Iris pigment epithelial cell (primary cell): Measurements from ENCODE around the gene MAP2K7.

Experiments
- DNase-seq: peaks from one replicate; pipeline ENCODE4 v3.0.0-alpha.2; 2011; ENCODE audit warnings: low read depth

MAP2K7 gene

GRCh38 chr19:7885818-7886217 lies 17.9 kb upstream of the MAP2K7 start:
- no peak for DNase-seq

GRCh38 chr19:7887408-7888144 lies 16.1 kb upstream of the MAP2K7 start:
- DNase-seq: no peak

DNA sequence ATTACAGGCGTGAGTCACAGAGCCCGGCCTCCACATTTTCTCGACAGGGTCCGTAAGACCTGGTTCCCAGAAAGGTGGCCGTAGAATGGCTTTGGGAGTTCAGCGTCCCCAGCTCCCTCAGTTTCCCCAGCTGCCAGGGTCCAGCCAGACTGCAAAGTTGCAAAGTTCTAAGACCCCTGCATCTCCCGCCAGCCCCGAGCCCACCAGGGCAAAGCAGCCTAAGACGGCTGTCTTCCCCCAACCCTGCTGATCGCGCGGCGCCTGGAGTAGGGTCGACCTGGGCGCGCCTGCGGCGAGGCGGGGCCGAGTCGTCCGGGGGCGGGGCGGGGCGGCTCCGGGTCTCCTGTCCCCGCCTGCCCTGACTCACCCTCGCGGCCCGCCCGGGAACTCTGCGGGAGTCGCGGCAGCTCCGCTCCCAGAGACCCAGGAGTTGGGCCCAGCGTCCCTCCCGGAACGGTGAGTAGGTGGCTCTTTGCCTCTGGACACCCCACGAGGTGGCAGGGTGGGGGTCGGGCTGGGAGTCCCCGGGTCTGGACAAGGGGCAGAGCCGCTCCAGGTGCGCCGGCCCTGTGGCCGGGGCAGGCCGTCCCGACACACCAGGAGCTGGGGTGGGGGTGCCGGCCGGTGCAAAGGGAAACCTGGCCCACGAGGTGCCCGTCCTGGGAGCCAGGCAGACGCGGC lies 15.4 kb upstream of the MAP2K7 start, which contains the start of gene LRRC8E:
LRRC8E (plus strand) TSS at position 366 of the 681 bp plus-strand sequence. CDS start 7,094 bp downstream, outside the sequence.
- DNase-seq: peak; percentile 72

DNA sequence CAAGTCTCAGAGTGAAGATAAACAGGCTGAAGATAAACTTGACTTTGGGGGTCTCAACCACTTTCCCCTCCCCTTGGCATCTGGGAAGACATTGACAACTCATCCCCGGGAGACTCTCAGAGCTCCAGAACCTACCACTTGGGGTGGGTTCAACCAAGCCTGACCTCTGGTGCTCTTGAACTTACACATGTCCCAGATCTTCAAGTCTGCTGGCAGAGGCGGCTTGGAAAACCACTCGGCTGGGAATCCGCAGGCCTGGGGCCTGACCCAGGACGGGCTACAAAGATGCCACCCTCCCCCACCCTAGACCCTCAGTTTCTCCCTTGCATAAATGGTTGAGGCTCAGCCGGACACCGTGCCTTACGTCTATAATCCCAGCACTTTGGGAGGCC lies 14.9 kb upstream of the MAP2K7 start:
- no peak for DNase-seq

DNA sequence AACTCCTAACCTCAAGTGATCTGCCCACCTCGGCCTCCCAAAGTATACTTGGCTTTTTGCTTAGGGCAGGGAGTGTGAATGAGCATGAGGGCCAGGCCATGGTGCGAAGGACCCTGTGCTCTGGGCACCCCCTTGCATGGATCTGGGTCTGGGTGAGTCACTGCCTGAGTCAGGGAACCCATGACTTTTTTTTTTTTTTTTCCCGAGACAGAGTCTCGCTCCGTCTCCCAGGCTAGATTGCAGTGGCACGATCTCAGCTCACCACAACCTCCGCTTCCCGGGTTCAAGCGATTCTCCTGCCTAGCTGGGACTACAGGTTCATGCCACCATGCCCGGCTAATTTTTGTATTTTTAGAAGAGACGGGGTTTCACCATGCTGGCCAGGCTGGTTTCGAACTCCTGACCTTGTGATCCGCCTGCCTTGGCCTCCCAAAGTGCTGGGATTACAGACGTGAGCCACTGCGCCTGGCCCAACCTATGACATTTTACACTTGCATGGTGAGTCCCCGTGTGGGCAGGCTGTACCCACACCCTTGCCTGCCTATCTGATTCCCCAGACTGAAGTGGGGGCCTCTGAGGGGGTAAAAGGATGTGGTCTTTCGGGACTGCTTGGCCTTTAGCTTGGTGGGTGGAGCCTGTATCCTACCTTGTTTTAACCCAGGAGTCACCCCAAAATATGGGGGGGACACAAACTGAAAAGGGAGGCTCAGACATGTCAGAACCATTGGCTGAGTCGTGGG lies 10.1 kb upstream of the MAP2K7 start:
- DNase-seq: peak; percentile 75

- no peak for DNase-seq
Measured at GRCh38 chr19:7894612-7895309, 8.9 kb upstream of the MAP2K7 start.

GRCh38 chr19:7895565-7895964 lies 8.1 kb upstream of the MAP2K7 start:
- no peak for DNase-seq

GRCh38 chr19:7897292-7897691 lies 6.4 kb upstream of the MAP2K7 start:
- no peak for DNase-seq

DNA sequence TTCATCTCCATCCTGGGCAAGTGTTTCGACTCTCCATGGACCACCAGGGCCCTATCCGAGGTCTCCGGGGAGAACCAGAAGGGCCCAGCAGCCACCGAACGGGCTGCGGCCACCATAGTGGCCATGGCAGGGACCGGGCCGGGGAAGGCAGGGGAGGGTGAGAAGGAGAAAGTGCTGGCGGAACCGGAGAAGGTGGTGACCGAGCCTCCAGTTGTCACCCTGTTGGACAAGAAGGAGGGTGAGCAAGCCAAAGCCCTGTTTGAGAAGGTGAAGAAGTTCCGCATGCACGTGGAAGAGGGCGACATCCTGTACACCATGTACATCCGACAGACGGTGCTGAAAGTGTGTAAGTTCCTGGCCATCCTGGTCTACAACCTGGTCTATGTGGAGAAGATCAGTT lies 4.7 kb upstream of the MAP2K7 start:
- no peak for DNase-seq

DNA sequence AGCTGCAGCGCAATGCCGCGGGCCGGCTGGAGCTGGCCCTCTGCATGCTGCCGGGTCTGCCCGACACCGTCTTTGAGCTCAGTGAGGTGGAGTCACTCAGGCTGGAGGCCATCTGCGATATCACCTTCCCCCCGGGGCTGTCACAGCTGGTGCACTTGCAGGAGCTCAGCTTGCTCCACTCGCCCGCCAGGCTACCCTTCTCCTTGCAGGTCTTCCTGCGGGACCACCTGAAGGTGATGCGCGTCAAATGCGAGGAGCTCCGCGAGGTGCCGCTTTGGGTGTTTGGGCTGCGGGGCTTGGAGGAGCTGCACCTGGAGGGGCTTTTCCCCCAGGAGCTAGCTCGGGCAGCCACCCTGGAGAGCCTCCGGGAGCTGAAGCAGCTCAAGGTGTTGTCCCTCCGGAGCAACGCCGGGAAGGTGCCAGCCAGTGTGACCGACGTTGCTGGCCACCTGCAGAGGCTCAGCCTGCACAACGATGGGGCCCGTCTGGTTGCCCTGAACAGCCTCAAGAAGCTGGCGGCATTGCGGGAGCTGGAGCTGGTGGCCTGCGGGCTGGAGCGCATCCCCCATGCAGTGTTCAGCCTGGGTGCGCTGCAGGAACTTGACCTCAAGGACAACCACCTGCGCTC lies 3.8 kb upstream of the MAP2K7 start:
- no peak for DNase-seq

- DNase-seq: no peak
Measured at GRCh38 chr19:7900401-7900870, 3.2 kb upstream of the MAP2K7 start.

- DNase-seq: no peak
Measured at GRCh38 chr19:7900931-7901330, 2.7 kb upstream of the MAP2K7 start.

- DNase-seq: no peak
Measured at GRCh38 chr19:7901337-7901736, 2.3 kb upstream of the MAP2K7 start.

DNA sequence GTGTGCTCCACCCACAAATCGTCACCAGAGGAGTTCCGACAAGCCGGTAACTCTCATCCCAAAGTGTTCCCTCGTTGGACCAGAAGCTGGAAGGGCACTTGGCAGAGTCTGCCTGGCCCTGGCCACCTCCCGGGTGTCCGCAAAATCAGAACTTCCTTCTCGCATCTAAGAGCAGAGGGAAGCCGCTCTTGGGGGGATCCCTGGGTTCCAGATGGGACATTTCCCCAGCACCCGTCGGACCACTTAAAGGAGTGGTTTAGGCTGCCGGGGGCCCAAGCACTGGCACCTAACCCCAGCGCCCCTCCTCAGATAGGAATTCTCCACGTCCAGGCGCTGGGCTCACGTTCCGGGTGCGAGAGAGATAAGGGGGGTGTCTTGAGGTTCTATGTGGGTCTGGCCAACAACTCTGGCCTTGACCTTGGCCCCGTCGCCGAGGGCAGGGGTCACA lies 857 bp upstream of the MAP2K7 start:
- DNase-seq: no peak

DNA sequence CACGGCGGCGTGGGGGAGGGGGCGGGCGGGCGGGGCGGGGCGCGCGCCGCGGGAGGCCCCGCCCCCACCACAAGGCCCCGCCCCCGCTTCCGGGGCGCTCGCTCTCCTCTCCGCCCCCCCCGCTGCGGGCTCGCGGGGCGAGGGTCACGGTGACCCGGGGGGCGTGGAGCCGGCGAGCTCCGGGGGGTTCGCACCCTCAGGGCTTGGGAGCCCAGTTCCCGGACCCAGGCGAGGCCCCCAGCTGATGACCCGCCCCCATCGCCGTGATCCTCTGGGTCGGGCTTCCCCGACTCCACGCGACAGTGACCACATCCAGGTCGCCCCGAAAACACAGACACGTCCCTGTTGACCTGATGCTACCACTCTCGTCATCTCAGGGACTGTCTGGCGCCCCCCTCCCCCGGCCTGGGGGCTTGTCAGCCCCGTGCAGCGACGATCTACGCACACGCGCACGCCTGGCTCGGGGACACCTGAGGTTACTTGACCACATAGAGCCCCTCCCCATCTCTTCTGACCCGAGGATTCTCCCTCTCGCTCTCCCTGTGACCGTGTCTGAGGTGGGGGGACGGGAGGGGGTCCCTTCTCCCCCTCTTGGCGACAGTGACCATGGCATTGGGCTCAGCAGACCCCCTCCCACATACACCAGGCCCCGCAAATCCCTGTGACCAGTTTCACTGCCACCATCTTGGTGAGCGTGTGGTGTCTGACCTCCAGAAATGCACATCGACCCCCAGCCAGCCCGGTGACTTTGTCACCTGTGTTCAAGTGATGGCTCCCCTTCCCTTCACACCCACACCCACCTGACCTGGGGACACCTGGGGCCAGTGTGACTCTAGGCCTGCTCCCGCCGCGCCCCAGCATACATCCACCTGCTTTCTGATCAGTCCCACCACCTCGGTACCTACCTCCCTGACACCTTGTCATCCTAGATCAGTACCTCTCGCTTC lies 670 bp downstream of the MAP2K7 start:
- DNase-seq: no peak

DNA sequence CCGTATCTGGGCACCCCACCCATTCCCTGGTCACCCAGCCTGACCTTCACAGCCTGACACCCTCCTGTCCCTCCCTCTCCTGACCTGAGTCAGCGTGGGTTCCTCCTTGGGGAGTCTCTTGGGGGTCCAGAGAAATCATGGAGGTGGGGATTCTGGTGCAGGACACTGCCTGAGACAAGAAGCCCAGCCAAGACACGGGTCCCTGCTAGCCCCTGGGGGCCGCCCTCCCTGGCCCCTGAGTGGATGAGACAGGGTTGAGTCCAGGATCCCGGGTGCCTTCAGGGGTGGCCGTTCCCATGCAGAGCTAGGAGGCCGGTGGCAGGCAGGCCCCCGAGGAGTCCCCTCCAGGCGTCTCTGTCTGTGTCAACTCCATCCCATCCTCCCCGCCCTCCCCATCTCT lies 1.6 kb downstream of the MAP2K7 start:
- DNase-seq: no peak

DNA sequence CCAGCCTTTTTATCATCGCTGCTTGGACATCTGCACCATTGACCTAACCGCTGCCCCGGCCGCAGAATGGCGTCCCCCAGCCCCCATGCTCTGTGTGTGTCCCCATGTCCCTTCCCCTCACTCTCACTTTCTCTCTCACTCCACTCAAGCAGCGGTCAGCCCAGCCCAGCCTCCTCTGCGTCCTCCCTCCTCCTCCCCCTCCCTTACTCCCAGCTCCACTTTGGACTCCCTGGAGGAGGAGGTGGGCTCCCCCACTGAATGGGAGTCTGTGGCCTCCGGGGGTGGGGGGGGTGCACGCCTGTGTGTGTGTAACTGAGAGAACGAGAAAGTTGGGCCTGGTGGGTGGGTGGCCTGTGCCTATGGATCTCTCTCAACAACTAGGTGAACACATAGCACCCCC lies 2.2 kb downstream of the MAP2K7 start:
- DNase-seq: no peak

DNA sequence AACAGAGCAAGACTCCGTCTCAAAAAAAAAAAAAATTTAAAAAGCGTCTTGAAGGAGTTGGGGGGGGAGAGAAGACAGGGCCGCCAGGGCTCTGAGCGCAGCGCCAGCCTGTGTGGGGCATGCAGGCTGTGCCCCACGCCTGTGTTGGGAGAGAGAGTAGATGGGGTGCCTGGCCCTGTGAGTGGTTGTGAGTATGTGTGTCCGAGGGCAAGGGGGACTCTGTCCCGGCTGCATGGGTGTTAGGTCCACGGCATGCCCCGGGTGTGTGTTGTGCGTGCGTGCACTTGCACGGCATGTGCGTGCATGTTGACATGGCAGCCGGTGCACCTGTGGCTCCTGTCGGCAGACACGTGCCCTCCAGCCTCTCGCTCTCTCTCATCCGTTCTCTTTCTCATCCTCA lies 3.4 kb downstream of the MAP2K7 start:
- DNase-seq: no peak

DNA sequence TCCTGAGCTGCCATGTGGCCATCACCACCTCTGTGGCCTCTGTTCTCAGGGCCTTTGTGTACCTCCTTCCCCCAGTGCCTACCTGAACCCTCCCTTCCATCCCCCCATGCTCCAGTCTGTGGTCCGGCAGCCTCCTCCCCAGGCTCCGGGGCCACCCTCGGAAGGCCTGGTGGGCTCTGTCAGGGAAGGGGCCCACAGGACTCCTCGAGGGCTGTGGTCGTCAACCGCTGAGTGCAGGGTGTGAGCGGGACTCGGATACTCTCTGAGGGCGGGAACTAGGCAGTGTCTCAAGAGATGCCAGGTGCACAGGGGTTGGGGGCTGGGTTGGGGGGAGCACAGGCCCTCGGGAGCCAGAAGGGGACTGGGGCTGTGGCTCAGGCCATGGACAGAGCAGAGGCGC lies 3.9 kb downstream of the MAP2K7 start:
- no peak for DNase-seq

GRCh38 chr19:7908078-7908699 lies 4.5 kb downstream of the MAP2K7 start:
- no peak for DNase-seq
